HL-60 (cell line): ENCODE results near the gene FAM78B.

Experiments used
- POLR2AphosphoS5 ChIP-seq: IDR thresholded peaks from 2 replicates; pipeline ENCODE4 v1.6.1; 2012; ENCODE audit warnings: low read depth
- SPI1 ChIP-seq: IDR thresholded peaks from 2 replicates; pipeline ENCODE4 v1.6.1; 2012; ENCODE audit warnings: low read depth, mild to moderate bottlenecking, borderline replicate concordance
- TF ChIP-seq, protein P1 (sequence below): IDR thresholded peaks from one replicate; pipeline ENCODE4 v1.5.1; 2011; ENCODE audit warnings: low read length, control low read depth, inconsistent platforms; ENCODE audit not compliant: insufficient read depth
- TF ChIP-seq, protein P2 (sequence below): IDR thresholded peaks from 2 replicates; pipeline ENCODE4 v1.6.1; 2012; ENCODE audit warnings: low read depth; ENCODE audit not compliant: insufficient replicate concordance

DNA sequence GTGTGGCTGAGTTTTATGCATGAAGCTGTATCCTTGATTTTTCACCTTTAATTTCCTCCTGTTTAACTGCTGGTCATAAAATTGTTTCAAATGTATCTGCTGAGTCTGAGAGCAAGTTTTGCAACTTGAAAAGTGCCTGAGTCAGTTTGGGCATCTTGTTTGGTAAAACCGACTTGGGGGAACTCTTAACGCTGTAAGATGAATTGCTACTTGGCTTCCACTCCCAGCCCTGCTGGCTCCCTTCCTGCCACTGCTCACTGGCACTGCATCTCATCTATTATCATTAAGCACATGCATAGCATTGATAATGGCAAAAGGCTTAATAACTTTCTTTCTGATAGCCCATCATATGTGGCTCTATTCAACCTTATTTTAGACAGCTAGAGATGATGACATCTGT lies 35.7 kb upstream of the FAM78B start:
- TF ChIP-seq, protein P1, sequence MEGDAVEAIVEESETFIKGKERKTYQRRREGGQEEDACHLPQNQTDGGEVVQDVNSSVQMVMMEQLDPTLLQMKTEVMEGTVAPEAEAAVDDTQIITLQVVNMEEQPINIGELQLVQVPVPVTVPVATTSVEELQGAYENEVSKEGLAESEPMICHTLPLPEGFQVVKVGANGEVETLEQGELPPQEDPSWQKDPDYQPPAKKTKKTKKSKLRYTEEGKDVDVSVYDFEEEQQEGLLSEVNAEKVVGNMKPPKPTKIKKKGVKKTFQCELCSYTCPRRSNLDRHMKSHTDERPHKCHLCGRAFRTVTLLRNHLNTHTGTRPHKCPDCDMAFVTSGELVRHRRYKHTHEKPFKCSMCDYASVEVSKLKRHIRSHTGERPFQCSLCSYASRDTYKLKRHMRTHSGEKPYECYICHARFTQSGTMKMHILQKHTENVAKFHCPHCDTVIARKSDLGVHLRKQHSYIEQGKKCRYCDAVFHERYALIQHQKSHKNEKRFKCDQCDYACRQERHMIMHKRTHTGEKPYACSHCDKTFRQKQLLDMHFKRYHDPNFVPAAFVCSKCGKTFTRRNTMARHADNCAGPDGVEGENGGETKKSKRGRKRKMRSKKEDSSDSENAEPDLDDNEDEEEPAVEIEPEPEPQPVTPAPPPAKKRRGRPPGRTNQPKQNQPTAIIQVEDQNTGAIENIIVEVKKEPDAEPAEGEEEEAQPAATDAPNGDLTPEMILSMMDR, result no peak
- TF ChIP-seq SPI1 (no peak), POLR2AphosphoS5 (no peak)
- TF ChIP-seq, protein P2, sequence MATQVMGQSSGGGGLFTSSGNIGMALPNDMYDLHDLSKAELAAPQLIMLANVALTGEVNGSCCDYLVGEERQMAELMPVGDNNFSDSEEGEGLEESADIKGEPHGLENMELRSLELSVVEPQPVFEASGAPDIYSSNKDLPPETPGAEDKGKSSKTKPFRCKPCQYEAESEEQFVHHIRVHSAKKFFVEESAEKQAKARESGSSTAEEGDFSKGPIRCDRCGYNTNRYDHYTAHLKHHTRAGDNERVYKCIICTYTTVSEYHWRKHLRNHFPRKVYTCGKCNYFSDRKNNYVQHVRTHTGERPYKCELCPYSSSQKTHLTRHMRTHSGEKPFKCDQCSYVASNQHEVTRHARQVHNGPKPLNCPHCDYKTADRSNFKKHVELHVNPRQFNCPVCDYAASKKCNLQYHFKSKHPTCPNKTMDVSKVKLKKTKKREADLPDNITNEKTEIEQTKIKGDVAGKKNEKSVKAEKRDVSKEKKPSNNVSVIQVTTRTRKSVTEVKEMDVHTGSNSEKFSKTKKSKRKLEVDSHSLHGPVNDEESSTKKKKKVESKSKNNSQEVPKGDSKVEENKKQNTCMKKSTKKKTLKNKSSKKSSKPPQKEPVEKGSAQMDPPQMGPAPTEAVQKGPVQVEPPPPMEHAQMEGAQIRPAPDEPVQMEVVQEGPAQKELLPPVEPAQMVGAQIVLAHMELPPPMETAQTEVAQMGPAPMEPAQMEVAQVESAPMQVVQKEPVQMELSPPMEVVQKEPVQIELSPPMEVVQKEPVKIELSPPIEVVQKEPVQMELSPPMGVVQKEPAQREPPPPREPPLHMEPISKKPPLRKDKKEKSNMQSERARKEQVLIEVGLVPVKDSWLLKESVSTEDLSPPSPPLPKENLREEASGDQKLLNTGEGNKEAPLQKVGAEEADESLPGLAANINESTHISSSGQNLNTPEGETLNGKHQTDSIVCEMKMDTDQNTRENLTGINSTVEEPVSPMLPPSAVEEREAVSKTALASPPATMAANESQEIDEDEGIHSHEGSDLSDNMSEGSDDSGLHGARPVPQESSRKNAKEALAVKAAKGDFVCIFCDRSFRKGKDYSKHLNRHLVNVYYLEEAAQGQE, result no peak
